ENCODE data around the gene SLC25A27. TPM values are rescaled to one million over a fixed set of nuclear protein-coding genes. Genes with fewer than 3 reads are reported as not detected.

Gene SLC25A27, protein sequence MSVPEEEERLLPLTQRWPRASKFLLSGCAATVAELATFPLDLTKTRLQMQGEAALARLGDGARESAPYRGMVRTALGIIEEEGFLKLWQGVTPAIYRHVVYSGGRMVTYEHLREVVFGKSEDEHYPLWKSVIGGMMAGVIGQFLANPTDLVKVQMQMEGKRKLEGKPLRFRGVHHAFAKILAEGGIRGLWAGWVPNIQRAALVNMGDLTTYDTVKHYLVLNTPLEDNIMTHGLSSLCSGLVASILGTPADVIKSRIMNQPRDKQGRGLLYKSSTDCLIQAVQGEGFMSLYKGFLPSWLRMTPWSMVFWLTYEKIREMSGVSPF
- not detected for total RNA-seq

DNA sequence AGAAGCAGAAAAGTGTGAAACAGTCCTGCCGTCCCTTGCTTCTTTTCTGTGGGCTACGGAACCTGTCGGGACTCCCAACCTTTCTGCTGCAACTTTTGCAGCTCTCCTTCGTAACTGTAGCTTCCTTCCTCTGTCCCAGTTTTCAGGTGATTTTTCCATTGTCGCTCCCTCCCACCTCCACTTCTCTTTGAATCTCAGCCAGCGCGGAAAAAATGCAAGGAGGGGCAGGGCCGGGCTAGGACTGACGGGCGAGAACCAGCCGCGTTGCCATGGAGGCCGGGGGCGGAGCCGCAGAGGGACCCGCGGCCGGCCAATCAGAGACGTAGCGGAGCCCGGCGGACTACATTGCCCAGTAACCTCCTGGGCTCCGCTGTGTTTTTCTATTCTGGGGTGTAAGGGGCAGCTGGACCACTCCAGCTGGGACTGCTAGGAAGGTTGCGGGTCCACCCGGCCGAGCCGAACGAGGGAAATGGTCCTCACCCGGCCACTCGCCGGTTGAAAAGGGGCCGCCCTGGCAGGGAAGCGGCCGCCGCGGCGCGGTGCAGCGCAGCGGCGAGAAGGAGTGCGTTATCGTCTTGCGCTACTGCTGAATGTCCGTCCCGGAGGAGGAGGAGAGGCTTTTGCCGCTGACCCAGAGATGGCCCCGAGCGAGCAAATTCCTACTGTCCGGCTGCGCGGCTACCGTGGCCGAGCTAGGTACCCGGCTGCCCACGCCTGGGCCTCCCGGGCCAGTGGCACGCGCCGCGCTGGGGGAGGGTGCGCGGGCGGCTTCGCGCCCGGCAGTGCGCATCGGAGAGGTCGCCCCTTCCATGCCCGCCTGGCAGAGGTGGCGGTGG lies at the start of gene SLC25A27, which contains the start of gene CYP39A1:
Gene SLC25A27 (plus strand): TSS at position 373 of the 836 bp plus-strand sequence. CDS start 218 bp downstream, at position 591.
Gene CYP39A1 (minus strand): TSS at position 216 of the 836 bp plus-strand sequence. CDS start 236 bp downstream, outside the sequence.

DNA sequence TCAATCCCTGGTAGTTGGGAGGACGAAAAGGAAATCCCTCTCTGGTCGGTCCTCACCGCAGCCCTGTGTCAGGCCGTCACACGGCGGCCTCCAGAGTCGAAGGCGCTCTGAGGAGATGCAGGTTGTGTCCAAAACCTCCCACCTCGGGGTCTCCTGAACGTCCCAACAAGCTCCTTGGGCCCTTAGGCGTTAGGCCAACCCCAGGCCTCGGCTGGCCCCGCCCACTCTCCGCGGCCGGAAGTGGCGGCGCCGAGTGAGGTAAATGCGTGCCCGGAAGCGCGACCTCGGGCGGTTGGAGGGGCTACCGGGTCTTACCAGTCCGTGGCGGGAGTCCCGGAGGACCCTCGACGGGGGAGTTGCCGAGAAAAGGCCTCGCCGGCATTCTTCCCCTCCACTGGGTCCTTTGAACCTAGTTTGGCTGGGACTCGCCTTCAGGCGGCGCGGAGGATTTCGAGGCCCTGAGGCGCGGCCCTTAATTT lies 34.9 kb downstream of the SLC25A27 start, which contains the start of gene TDRD6:
Gene TDRD6 (plus strand): TSS at position 267 of the 479 bp plus-strand sequence. CDS start 244 bp downstream, outside the sequence.

Other genes starting within 250 kb of the SLC25A27 start
- under 1 TPM; 0.07 to 0.10 TPM for gene RCAN2, start 161.5 kb upstream of the SLC25A27 start, total RNA-seq
- not detected for gene CYP39A1, start 157 bp upstream of the SLC25A27 start, total RNA-seq
- not detected for gene TDRD6, start 34.9 kb downstream of the SLC25A27 start, total RNA-seq
- not detected for gene PLA2G7, start 82.4 kb downstream of the SLC25A27 start, total RNA-seq
- not detected for gene ANKRD66, start 94.0 kb downstream of the SLC25A27 start, total RNA-seq
- not detected for gene MEP1A, start 140.4 kb downstream of the SLC25A27 start, total RNA-seq